GM21529 (cell line): Measurements from ENCODE around the gene ISY1.
"Not testable (repeated sequence)": the region's sequence is repeated elsewhere in the genome, so short reads cannot be mapped to it uniquely, and the experiment has no call there.

Experiments
- ATAC-seq: cut with Tn5 transposase; IDR thresholded peaks from one replicate; pipeline ENCODE4 v1.9.1; 2021; ENCODE audit not compliant: unreplicated experiment

The ISY1 gene

GRCh38 chr3:129173206-129173605 is 12.3 kb upstream of the ISY1 start:
- no peak for ATAC-seq

- ATAC-seq = no peak
Measured at GRCh38 chr3:129166579-129167332, 5.9 kb upstream of the ISY1 start.

DNA sequence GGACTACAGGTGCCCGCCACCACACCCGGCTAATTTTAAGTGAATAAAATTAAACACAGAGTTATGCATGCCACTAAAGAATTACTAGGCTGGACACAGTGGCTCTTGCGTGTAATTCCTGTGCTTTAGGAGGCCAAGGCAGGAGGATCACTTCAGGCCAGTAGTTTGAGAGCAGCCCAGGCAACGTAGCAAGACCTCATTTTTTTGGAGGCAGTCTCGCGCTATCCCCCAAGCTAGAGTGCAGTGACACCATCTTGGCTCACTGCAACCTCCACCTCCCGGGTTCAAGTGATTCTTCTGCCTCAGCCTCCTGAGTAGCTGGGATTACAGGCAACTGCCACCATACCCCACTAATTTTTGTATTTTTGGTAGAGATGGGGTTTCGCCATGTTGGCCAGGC is 4.7 kb upstream of the ISY1 start:
- ATAC-seq = not testable (repeated sequence)

- ATAC-seq = no peak
Measured at GRCh38 chr3:129164500-129164899, 3.6 kb upstream of the ISY1 start.

DNA sequence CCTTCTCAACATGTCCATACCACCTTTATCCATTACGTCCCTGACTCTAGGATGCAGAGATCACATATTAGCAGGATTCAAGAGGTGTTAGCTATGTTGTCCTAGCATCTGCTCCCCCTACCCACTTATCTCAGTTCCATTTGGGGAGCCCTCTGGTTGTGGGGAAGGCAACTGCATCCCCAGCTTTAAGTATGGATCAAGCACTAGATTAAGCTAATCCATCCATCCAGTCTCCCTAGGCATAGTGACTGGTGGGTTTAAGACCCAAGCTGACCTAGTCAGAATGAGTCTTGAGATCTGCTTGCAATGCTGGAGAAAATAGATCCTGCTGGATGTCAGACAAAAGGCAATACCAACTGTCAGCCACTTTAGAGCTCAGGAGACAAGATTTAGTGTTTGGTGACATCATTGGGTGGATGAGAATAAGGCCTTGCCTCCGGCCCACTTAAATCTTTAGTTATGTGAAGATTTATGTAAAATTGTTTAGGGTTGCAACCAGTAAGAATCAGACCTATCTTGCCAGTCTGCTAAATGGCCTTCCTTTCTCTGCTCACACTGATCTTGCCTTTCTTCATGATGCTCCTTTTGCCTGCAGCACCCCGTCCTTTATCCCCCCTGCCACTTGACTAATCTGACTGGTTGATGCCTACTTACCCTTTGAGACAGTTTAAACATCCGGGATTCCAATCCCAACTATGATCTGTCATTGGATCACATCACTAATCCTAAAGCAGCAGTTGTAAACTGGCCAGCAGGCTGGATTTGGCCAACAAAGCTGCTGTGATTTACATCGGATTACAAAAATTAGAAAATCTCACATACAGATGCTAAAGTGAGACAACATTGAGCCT is 2.1 kb upstream of the ISY1 start:
- ATAC-seq = no peak

DNA sequence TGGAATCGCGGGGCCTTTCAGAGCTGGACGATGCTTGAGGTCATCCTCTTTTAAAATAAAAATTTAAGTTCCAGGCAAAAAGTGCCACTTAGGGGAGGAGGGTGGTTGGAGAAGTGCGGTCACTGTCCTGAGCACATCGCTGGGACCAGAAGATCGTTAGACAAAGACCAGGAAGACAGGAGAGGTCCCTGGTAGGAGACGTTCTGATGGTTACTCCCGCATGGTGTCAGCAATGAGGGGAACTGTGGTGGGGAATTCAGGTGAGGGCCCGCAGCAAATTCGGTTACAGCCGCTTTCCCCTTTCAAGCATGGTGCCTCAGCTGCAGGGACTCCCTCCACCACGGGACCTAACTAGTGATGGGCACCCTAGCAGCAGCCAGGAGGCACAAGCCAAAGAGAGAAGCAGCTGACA is 1.0 kb upstream of the ISY1 start:
- peak; percentile 5 for ATAC-seq

DNA sequence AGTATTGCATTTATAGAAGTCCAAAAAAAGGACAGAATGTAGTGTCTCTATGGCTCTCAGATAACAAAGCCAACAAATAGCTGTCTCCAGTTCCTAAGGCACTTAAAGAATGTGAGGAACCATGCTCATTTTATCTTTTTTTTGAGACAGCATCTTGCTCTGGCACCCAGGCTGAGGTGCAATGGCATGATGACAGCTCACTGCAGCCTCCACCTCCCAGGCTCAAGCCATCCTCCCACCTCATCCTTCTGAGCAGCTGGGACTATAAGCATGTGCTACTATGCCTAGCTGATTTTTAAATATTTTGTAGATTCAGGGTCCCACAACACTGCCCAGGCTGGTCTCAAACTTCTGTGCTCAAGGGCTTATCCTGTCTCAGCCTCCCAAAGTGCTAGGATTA is 16.1 kb downstream of the ISY1 start:
- ATAC-seq = no peak

DNA sequence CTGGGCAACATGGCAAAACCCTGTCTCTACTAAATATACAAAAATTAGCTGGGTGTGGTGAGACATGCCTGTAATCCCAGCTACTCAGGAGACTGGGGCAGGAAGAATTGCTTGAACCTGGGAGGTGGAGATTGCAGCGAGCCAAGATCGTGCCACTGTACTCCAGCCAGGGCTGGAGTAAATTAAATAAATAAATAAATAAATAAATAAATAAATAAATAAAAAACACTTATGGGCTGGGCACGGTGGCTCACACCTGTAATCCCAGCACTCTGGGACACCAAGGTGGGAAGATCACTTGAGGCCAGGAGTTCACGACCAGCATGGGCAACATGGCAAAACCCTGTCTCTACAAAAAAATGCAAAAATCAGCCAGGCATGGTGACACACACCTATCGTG is 19.9 kb downstream of the ISY1 start:
- not testable (repeated sequence) for ATAC-seq

DNA sequence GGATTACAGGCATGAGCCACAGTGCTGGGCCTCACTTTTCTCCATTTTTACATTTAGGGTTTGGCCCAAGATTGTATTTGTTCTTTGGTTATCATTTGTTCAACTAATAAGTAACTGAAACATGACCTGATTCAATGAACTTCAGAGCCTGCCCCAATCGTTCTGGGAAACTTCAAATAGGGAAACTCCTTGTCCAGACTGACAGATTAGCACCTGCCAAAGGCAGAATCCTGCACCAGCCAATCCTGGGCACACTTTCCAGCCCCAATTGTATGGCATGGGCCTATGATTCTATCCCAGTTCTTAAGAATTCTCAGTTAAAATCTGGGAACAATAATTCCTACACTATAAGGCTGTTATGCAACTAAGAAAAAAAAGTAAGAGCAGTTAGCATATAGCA is 21.0 kb downstream of the ISY1 start:
- ATAC-seq = no peak

DNA sequence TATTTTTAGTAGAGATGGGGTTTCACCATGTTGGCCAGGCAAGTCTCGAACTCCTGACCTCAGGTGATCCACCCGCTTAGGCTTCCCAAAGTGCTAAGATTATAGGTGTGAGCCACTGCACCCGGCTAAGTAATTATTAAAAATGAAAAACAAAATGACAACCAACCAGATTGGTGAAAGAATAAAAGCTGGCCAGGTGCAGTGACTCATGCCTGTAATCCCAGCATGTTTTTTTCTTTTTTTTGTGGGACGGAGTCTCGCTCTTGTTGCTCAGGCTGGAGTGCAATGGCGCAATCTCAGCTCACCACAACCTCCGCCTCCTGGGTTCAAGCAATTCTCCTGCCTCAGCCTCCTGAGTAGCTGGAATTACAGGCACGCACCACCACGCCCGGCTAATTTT is 24.6 kb downstream of the ISY1 start:
- ATAC-seq = not testable (repeated sequence)

DNA sequence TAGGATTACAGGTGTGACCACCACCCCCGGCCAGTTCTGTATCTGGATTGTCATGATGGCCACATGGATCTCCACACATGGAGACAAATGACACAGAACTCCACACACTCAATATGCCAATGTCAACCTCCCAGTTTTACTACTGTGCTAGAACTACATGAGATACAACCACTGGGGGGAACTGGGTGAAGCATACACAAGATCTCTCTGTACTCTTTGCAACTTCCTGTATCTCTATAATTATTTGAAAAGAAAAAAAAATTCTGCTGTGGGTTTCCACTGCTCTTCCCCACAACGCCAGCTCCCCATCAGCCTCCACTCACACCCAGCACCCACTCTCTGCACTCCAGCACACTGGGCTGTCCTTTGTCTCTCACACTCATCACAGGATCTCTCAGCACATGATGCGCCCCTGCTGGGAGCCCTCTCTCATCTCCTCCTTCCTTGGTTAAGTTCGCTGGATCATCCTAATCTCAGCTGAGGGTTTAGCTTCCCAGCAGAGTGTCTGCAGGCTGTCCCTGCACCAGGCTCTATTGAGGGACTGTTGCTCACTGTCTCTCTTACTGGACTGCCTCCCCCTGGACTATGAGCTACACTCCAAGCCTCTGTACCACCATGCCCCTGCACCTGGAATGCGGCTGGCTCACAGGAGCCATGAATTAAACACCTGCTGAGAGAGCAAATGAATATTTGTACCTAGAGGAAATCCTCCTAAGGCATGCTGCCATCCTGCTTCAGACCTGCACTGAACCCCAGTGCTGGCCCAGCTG is 28.6 kb downstream of the ISY1 start:
- ATAC-seq = no peak

GRCh38 chr3:129131465-129132088 is 29.3 kb downstream of the ISY1 start:
- no peak for ATAC-seq

GRCh38 chr3:129130291-129130813 is 30.5 kb downstream of the ISY1 start:
- ATAC-seq = no peak

DNA sequence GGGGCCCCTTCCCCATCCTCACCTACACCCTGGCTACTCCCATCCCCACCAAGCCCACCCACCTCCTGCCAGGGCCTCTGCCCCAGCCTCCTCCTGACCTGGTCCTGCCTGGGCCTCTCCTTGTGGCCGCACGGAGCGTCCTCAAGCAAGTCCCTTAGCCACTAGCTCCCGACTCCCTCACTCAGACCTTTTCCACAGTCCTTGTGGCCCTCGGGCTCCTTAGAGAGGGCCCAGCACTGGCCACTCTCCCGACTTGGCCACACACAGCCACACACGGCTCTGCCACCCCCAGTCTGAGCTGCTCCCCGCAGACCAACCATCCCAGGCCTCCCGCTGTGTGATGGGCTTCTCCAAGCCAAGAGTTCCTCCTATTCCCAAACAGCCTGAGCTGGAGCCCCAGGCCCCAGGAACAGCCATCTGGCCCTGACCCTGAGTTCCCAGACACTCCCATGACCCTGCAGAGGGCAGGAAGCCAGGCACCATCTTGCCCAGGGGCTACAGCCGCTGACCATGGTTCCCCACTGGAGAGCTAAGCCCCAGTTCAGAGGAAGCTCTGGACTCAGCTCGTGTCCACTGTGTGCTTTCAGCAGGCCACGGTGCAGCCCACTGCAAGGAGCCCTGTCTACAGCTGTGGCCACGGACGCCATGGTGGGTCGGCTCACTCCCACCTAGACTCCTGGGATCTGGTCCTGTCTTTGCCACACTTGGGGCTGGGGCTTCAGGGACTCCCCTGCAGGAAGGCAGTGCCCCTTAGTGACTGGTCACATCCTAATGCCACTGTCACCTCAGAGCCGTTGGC is 32.3 kb downstream of the ISY1 start:
- no peak for ATAC-seq

GRCh38 chr3:129126726-129127280 is 34.1 kb downstream of the ISY1 start:
- ATAC-seq = no peak

- no peak for ATAC-seq
Measured at GRCh38 chr3:129123314-129124060, 37.4 kb downstream of the ISY1 start.

GRCh38 chr3:129122412-129123011 is 38.4 kb downstream of the ISY1 start:
- no peak for ATAC-seq

- peak; percentile 44 for ATAC-seq
Measured at GRCh38 chr3:129121792-129122411, 39.0 kb downstream of the ISY1 start, which contains the start of gene RAB43. RAB43 (minus strand) TSS chr3:129121804; CDS start chr3:129121489, 315 bp downstream.
